Suprapubic skin (tissue), 4 donors: ENCODE results near the gene CPXM2. TPM values are rescaled to one million over a fixed set of nuclear protein-coding genes. Genes with fewer than 3 reads are reported as not detected.

ENCODE experiments used
- DNase-seq, 2 donors: peaks; one replicate each; pipeline ENCODE4 v3.0.0-alpha.2; 2019; ENCODE audit warnings: low spot score in 2 of 2
- H3K27ac ChIP-seq: fragments of 200-600 bp; sonication (generic); one replicate; pipeline ENCODE4 v1.5.1; 2019
- H3K27me3 ChIP-seq: fragments of 200-600 bp; sonication (generic); one replicate; pipeline ENCODE4 v1.5.1; 2019
- H3K36me3 ChIP-seq: fragments of 200-600 bp; sonication (generic); one replicate; pipeline ENCODE4 v1.5.1; 2019
- H3K4me1 ChIP-seq: fragments of 200-600 bp; sonication (generic); one replicate; pipeline ENCODE4 v1.5.1; 2019
- H3K4me3 ChIP-seq: fragments of 200-600 bp; sonication (generic); one replicate; pipeline ENCODE4 v1.5.1; 2019; ENCODE audit warnings: mild to moderate bottlenecking
- H3K9me3 ChIP-seq: fragments of 200-600 bp; sonication (generic); one replicate; pipeline ENCODE4 v1.5.1; 2019
- EP300 ChIP-seq: sonication (generic); formaldehyde crosslinking; IDR thresholded peaks from one replicate; pipeline ENCODE4 v1.6.1; 2017; ENCODE audit warnings: antibody characterized with exemption
- POLR2A ChIP-seq, 2 donors: fragments of 450-650 bp; IDR thresholded peaks; one replicate each; pipeline ENCODE4 v1.6.1; 2017; ENCODE audit warnings: antibody characterized with exemption in 2 of 2, mild to moderate bottlenecking in 2 of 2, moderate library complexity in 2 of 2
- POLR2AphosphoS5 ChIP-seq, 3 donors: sonication (generic); formaldehyde crosslinking; IDR thresholded peaks; one replicate each; pipeline ENCODE4 v1.6.1; 2017; ENCODE audit warnings: antibody characterized with exemption in 3 of 3
- WGBS: methylation state at CpG from one replicate; pipeline ENCODE4 v1.1.5; 2018; 5-methylcytosine and 5-hydroxymethylcytosine counted together
- total RNA-seq, 4 donors: library from RNA; depleted of rRNA; stranded (reverse); fragments of >200 nt; gene quantifications; one replicate each; pipeline ENCODE4 v1.1.0, GENCODE V29; 2016
- TF ChIP-seq, protein P1 (sequence below), 2 donors: fragments of 200-600 bp in 1 of 2; fragments of 450-650 bp in 1 of 2; sonication (generic) in 1 of 2; IDR thresholded peaks; one replicate each; pipeline ENCODE4 v1.5.1; 2016 to 2019; ENCODE audit warnings: antibody characterized with exemption in 2 of 2, mild to moderate bottlenecking in 1 of 2, moderate library complexity in 1 of 2

Gene CPXM2
- total RNA-seq, 4 donors from 2014 or later, result 2.9 to 6.1 (median 3.7) TPM

DNA sequence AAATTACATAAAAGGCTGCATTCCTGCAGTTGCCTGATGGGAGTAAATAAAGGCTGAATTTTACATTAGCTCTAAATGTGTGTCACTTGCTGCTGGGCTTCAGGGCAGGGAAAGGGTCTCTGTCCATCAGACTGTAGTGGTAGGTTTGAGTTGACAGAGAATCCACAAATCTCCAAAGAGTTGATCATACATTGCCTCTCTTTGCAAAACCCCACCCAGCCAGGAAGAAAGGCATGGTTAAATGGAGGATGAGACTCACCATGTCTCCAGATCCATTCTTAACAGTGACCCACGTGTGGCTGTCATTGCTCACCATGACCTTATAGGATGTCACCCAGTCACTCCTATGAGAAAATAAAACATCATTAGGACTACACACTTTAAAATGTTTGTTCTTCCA is 92.8 kb downstream of the CPXM2 start:
- no peak overlapping the region for H3K27ac ChIP-seq
- no peaks in the 10 kb centered on the region for H3K4me1 ChIP-seq
- TF ChIP-seq POLR2A (IDR thresholded peaks at IDR 0.05) (no peak), POLR2AphosphoS5 (IDR thresholded peaks at IDR 0.05) (no peak), EP300 (no peak)
- TF ChIP-seq, protein P1, sequence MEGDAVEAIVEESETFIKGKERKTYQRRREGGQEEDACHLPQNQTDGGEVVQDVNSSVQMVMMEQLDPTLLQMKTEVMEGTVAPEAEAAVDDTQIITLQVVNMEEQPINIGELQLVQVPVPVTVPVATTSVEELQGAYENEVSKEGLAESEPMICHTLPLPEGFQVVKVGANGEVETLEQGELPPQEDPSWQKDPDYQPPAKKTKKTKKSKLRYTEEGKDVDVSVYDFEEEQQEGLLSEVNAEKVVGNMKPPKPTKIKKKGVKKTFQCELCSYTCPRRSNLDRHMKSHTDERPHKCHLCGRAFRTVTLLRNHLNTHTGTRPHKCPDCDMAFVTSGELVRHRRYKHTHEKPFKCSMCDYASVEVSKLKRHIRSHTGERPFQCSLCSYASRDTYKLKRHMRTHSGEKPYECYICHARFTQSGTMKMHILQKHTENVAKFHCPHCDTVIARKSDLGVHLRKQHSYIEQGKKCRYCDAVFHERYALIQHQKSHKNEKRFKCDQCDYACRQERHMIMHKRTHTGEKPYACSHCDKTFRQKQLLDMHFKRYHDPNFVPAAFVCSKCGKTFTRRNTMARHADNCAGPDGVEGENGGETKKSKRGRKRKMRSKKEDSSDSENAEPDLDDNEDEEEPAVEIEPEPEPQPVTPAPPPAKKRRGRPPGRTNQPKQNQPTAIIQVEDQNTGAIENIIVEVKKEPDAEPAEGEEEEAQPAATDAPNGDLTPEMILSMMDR (IDR thresholded peaks at IDR 0.05), result no peak
- no peaks in the 10 kb centered on the region for H3K36me3 ChIP-seq
- no peaks in the 10 kb centered on the region for H3K27me3 ChIP-seq
- DNase-seq, result no peak
- 60% methylated on average over 1 of the region's 1 CpG for WGBS
- no peak overlapping the region for H3K4me3 ChIP-seq
- no peaks in the 10 kb centered on the region for H3K9me3 ChIP-seq

DNA sequence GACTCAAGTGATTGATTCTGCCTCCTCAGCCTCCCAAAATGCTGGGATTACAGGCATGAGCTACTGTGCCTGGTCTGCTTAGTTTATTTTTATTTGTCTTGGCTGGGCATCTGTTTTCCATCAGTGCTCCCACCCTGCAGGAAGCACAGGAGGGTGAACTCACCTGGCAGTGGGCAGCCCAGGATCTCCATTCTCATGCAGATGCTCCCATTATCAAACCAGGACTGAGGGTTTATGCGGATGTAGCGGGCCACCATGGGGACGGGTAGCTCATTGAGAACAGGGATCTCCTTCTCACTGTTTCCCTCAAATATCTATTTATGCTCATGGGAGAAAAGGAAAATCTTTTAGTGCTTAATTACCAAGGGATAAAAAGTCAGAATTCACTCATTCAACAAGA is 93.8 kb downstream of the CPXM2 start:
- TF ChIP-seq POLR2A (IDR thresholded peaks at IDR 0.05) (no peak), EP300 (no peak), POLR2AphosphoS5 (IDR thresholded peaks at IDR 0.05) (no peak)
- TF ChIP-seq, protein P1 (IDR thresholded peaks at IDR 0.05), result no peak
- WGBS, result 94% methylated on average over 3 of the region's 3 CpGs
- Histone ChIP-seq H3K4me1 (no peaks in the 10 kb centered on the region), H3K27ac (no peak overlapping the region), H3K27me3 (no peaks in the 10 kb centered on the region), H3K4me3 (no peak overlapping the region), H3K36me3 (no peaks in the 10 kb centered on the region), H3K9me3 (no peaks in the 10 kb centered on the region)
- DNase-seq, result no peak

DNA sequence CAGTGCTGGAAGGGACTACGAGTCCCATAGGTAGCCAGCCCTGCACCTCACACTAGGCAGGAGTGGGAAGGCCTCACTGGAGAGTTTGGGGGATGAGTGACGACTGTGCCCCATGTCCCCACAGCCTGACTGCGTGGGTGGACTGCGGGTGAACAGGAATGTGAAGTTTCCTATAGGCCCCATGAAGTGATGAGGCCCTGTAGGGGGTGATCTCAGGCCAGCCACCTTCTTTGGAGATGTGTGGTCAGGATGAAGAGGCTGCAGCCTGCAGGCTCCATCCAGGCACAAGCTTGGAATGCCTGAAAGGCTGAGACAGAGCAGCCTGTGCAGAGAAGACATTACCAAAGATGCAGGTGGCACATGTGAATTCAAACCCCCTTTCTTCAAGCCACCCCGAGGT is 94.9 kb downstream of the CPXM2 start:
- H3K27me3 ChIP-seq, result no peaks in the 10 kb centered on the region
- DNase-seq, result no peak
- WGBS, result 86% methylated on average over 4 of the region's 5 CpGs
- H3K4me3 ChIP-seq, result no peak overlapping the region
- no peak overlapping the region for H3K27ac ChIP-seq
- no peak for TF ChIP-seq POLR2AphosphoS5 (IDR thresholded peaks at IDR 0.05)
- TF ChIP-seq EP300, result no peak
- TF ChIP-seq, protein P1 (IDR thresholded peaks at IDR 0.05), result no peak
- no peak for TF ChIP-seq POLR2A (IDR thresholded peaks at IDR 0.05)
- H3K4me1 ChIP-seq, result no peaks in the 10 kb centered on the region
- H3K36me3 ChIP-seq, result no peaks in the 10 kb centered on the region
- H3K9me3 ChIP-seq, result no peaks in the 10 kb centered on the region

DNA sequence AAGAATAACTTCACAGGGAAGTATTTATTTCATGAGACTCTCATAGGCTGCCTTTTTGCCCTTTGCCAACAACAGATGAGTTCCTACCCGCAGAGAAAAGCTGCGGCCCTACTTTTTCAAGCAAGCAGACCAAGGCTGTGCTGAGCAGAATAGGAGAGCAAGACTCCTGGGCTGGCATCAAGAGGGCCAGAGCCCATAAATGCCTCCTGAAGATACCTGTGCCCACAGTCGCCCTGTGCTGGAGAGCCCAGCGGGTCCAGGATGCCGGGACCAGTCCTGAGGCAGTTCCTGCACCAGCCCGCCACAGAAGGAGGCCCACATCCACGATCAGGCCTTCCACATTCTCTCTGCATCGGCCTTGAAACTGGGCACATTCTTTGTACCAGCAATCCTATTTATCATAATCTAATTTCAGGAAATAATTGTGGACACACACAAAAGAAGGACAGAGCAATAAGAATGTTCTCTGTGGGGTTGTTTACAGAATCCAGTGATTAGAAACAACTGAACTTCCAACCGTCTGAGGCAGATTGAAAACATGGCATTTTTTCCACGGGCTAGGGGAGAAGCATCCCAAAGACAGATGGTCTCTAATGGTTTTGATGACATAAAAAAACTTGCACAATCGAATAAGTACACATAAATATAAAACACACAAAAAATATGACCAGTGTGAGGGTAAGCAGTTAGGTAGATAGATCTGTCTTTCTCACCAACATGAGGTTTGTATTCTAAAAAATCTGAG is 95.6 kb downstream of the CPXM2 start:
- Histone ChIP-seq H3K4me1 (no peaks in the 10 kb centered on the region), H3K9me3 (no peaks in the 10 kb centered on the region), H3K27me3 (no peaks in the 10 kb centered on the region), H3K36me3 (no peaks in the 10 kb centered on the region), H3K27ac (no peak overlapping the region), H3K4me3 (no peak overlapping the region)
- no peak for TF ChIP-seq POLR2A (IDR thresholded peaks at IDR 0.05)
- TF ChIP-seq EP300, result no peak
- TF ChIP-seq POLR2AphosphoS5 (IDR thresholded peaks at IDR 0.05), result no peak
- TF ChIP-seq, protein P1 (IDR thresholded peaks at IDR 0.05), result no peak
- peak in 1 of 2 donors; percentile 45 for DNase-seq
- WGBS, result 73% methylated on average over 10 of the region's 11 CpGs

DNA sequence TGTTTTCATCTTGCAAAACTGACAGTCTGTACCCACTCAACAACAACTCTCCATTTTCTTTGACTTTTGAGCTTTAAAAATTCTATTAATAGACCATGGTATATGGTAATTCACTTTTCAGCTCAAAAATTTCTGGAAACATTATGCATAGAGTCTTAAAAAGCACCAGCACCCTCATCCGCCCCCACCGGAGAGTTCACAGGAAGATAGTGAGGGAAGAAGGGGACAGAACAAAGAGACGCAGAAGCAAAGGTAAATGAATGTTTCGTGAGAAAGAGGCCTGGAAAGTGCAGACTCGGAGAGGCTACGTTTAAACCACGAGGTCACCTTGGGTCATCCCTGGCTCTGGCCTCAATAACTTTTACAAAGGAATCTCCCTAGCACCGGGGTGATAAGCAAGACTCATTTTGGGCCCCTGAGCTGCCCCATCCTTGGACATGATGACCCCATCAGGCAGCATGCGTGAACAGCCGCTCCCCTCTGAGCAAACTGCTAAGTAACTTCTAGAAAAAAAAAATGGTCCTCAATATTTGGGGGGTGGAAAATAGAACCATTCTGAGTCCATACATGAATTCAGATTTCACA is 96.3 kb downstream of the CPXM2 start:
- Histone ChIP-seq H3K9me3 (no peaks in the 10 kb centered on the region), H3K4me3 (no peak overlapping the region), H3K27ac (no peak overlapping the region), H3K36me3 (no peaks in the 10 kb centered on the region), H3K27me3 (no peaks in the 10 kb centered on the region), H3K4me1 (no peaks in the 10 kb centered on the region)
- TF ChIP-seq EP300 (no peak), POLR2A (IDR thresholded peaks at IDR 0.05) (no peak), POLR2AphosphoS5 (IDR thresholded peaks at IDR 0.05) (no peak)
- TF ChIP-seq, protein P1 (IDR thresholded peaks at IDR 0.05), result no peak
- DNase-seq, result peak in 1 of 2 donors; percentile 56
- 92% methylated on average over 10 of the region's 10 CpGs for WGBS
